B cell (primary cell): ENCODE data around the gene KCND2.

ENCODE experiments used
- EZH2 ChIP-seq: IDR thresholded peaks from 2 replicates; pipeline ENCODE4 v1.6.1; 2012; ENCODE audit warnings: borderline replicate concordance, low read depth, mild to moderate bottlenecking, moderate library complexity, low read length; ENCODE audit not compliant: insufficient read depth, poor library complexity, severe bottlenecking
- TF ChIP-seq, protein P1 (sequence below): fragments of 200-600 bp; IDR thresholded peaks from one replicate; pipeline ENCODE4 v1.8.0; 2022; ENCODE audit warnings: antibody characterized with exemption, mild to moderate bottlenecking

DNA sequence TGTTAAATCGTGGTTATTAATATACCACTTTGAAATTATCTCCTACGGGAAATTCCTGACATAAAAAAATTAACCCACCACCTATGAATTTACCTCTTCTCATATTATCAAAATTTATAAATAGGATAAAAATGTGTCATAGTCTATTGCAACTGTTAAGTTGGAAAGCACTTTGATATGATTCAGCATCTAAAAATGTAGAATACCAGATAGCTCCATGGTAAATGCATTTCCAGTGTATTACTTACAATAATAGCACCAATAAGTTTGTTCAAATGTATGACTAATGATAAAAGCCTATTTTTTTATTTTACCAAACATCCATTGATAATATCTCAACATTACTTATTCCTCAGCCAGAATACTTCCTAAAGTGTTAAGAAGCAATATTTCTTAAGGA is 13.6 kb upstream of the KCND2 start:
- TF ChIP-seq, protein P1, sequence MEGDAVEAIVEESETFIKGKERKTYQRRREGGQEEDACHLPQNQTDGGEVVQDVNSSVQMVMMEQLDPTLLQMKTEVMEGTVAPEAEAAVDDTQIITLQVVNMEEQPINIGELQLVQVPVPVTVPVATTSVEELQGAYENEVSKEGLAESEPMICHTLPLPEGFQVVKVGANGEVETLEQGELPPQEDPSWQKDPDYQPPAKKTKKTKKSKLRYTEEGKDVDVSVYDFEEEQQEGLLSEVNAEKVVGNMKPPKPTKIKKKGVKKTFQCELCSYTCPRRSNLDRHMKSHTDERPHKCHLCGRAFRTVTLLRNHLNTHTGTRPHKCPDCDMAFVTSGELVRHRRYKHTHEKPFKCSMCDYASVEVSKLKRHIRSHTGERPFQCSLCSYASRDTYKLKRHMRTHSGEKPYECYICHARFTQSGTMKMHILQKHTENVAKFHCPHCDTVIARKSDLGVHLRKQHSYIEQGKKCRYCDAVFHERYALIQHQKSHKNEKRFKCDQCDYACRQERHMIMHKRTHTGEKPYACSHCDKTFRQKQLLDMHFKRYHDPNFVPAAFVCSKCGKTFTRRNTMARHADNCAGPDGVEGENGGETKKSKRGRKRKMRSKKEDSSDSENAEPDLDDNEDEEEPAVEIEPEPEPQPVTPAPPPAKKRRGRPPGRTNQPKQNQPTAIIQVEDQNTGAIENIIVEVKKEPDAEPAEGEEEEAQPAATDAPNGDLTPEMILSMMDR = no peak
- TF ChIP-seq EZH2 = no peak
